HepG2 (cell line): ENCODE results near the gene SLC25A33. TPM values are rescaled to one million over a fixed set of nuclear protein-coding genes. Genes with fewer than 3 reads are reported as not detected.

Source experiments
- ATAC-seq: fragments of 200-7000 bp; cut with Tn5 transposase; 3 replicates; pipeline ENCODE4 v1.9.1; 2020; ENCODE audit warnings: mild to moderate bottlenecking, moderate library complexity
- BruUV-seq: library from RNA; stranded (reverse); fragments of 400-500 nt; replicated peaks from 2 replicates; lab custom pipeline; 2021; lab: Mats Ljungman, UMichigan
- CTCF ChIA-PET: fragments of 300-600 bp; formaldehyde crosslinking; extraction: SDS; loops from one replicate; lab custom pipeline; 2021; ENCODE audit warnings: low total read pairs, inconsistent platforms, low intra/inter-chr PET ratio; lab: Yijun Ruan, JAX
- POLR2A ChIA-PET: fragments of 350-600 bp; sonication (Branson Sonifier 250); formaldehyde crosslinking; loops from one replicate; lab custom pipeline; 2020; ENCODE audit warnings: antibody characterized with exemption, inconsistent platforms; lab: Yijun Ruan, JAX
- DNase-seq: peaks from one replicate; pipeline ENCODE4 v3.0.0-alpha.2; 2015; ENCODE audit warnings: low spot score
- FAIRE-seq: peaks from 3 replicates; lab custom pipeline; 2011; peaks lifted over from hg19 to GRCh38; lab: Jason Lieb, UNC
- H2AFZ ChIP-seq: one replicate; pipeline ENCODE4 v1.6.1; 2011; ENCODE audit warnings: low read length, inconsistent platforms
- H3K27ac ChIP-seq: fragments of 300-600 bp; 3 replicates; pipeline ENCODE4 v1.8.0; 2011; ENCODE audit warnings: mixed run types, mild to moderate bottlenecking, mixed read lengths, low read length, inconsistent platforms; ENCODE audit not compliant: insufficient read depth; ENCODE audit errors: extremely low read length
- H3K27me3 ChIP-seq, 2 experiments: fragments of 200-600 bp in 1 of 2; 2 replicates in 1 of 2; 3 replicates in 1 of 2; pipeline versions ENCODE4 v1.6.0 to v1.8.0; 2011; ENCODE audit warnings: low read length in 2 of 2, mild to moderate bottlenecking in 2 of 2, moderate library complexity in 2 of 2, inconsistent platforms in 1 of 2; ENCODE audit not compliant: insufficient read depth in 2 of 2, control insufficient read depth in 1 of 2
- H3K36me3 ChIP-seq, 2 experiments: fragments of 200-600 bp in 1 of 2; replicated peaks in 1 of 2; 2 replicates in 1 of 2; 3 replicates in 1 of 2; pipeline versions ENCODE4 v1.5.1 to v1.8.0; 2011; ENCODE audit warnings: low read length in 2 of 2, inconsistent platforms in 1 of 2; ENCODE audit not compliant: insufficient read depth in 2 of 2, control insufficient read depth in 1 of 2
- H3K4me1 ChIP-seq: 2 replicates; pipeline ENCODE4 v1.5.1; 2012; ENCODE audit warnings: low read length, inconsistent platforms; ENCODE audit not compliant: insufficient read depth
- H3K4me2 ChIP-seq: 2 replicates; pipeline ENCODE4 v1.6.0; 2011; ENCODE audit warnings: low read depth, low read length, inconsistent platforms
- H3K4me3 ChIP-seq, 3 experiments: fragments of 200-600 bp in 1 of 3; sonication (generic), shearing (Covaris generic) in 1 of 3; replicated peaks in 1 of 3; 2 replicates each; pipeline ENCODE4 v1.5.1; 2011 to 2016; ENCODE audit warnings: low read length in 3 of 3, inconsistent platforms in 2 of 3, low read depth in 2 of 3, mild to moderate bottlenecking in 2 of 3, control low read depth in 1 of 3, mixed read lengths in 1 of 3; ENCODE audit not compliant: insufficient read depth in 1 of 3
- H3K79me2 ChIP-seq: one replicate; pipeline ENCODE4 v1.6.1; 2011; ENCODE audit warnings: low read length, inconsistent platforms; ENCODE audit not compliant: insufficient read depth
- H3K9ac ChIP-seq: 2 replicates; pipeline ENCODE4 v1.6.0; 2011; ENCODE audit warnings: mild to moderate bottlenecking, low read depth, low read length, inconsistent platforms; ENCODE audit not compliant: insufficient read depth
- H3K9me3 ChIP-seq: 2 replicates; pipeline ENCODE4 v1.5.1; 2012; ENCODE audit warnings: mild to moderate bottlenecking, low read length
- H4K20me1 ChIP-seq: 2 replicates; pipeline ENCODE4 v1.6.0; 2011; ENCODE audit warnings: inconsistent platforms, mild to moderate bottlenecking, low read length, moderate library complexity; ENCODE audit not compliant: insufficient read depth
- AKNA ChIP-seq: sonication (generic); formaldehyde crosslinking; IDR thresholded peaks from 2 replicates; pipeline ENCODE4 v1.4.0; 2020; ENCODE audit warnings: missing genetic modification reagents, borderline replicate concordance
- BCL6 ChIP-seq: IDR thresholded peaks from 2 replicates; pipeline ENCODE4 v1.6.1; 2016; ENCODE audit warnings: missing genetic modification reagents, missing compliant biosample characterization
- MXD1 ChIP-seq: sonication (generic); formaldehyde crosslinking; IDR thresholded peaks from 2 replicates; pipeline ENCODE4 v1.4.0; 2020; ENCODE audit warnings: mild to moderate bottlenecking, missing genetic modification reagents
- NAIF1 ChIP-seq: sonication (generic); formaldehyde crosslinking; IDR thresholded peaks from 2 replicates; pipeline ENCODE4 v1.5.0; 2020; ENCODE audit warnings: mild to moderate bottlenecking, missing genetic modification reagents, borderline replicate concordance
- PHF8 ChIP-seq: sonication (generic); formaldehyde crosslinking; IDR thresholded peaks from 2 replicates; pipeline ENCODE4 v1.5.0; 2020; ENCODE audit warnings: missing genetic modification reagents
- RBFOX2 ChIP-seq: fragments of 200-400 bp; formaldehyde crosslinking; IDR thresholded peaks from 2 replicates; pipeline ENCODE4 v1.6.1; 2017; ENCODE audit warnings: low read depth, mild to moderate bottlenecking, low read length
- RFX1 ChIP-seq: fragments of 450-650 bp; IDR thresholded peaks from 2 replicates; pipeline ENCODE4 v1.6.1; 2017
- TARDBP ChIP-seq: sonication (generic); formaldehyde crosslinking; IDR thresholded peaks from 2 replicates; pipeline ENCODE4 v1.8.0; 2022; ENCODE audit warnings: mild to moderate bottlenecking, missing genetic modification reagents
- ZNF138 ChIP-seq: sonication (generic); formaldehyde crosslinking; IDR thresholded peaks from 2 replicates; pipeline ENCODE4 v1.5.0; 2020; ENCODE audit warnings: mild to moderate bottlenecking, low read depth, missing genetic modification reagents
- ZNF414 ChIP-seq: sonication (generic); formaldehyde crosslinking; IDR thresholded peaks from 2 replicates; pipeline ENCODE4 v1.5.0; 2020; ENCODE audit warnings: missing genetic modification reagents
- ZNF687 ChIP-seq: sonication (generic); formaldehyde crosslinking; IDR thresholded peaks from 2 replicates; pipeline ENCODE4 v1.5.1; 2020; ENCODE audit warnings: mild to moderate bottlenecking, missing genetic modification reagents, moderate library complexity
- ZNF790 ChIP-seq: sonication (generic); formaldehyde crosslinking; IDR thresholded peaks from 2 replicates; pipeline ENCODE4 v1.8.0; 2022; ENCODE audit warnings: missing genetic modification reagents, mild to moderate bottlenecking, borderline replicate concordance
- ZNF891 ChIP-seq: sonication (generic); formaldehyde crosslinking; IDR thresholded peaks from 2 replicates; pipeline ENCODE4 v1.5.0; 2020; ENCODE audit warnings: mild to moderate bottlenecking, missing genetic modification reagents
- WGBS: methylation state at CpG from one replicate; pipeline ENCODE4 v1.1.6; 2017; ENCODE audit warnings: low lambda C conversion rate; 5-methylcytosine and 5-hydroxymethylcytosine counted together
- in situ Hi-C: cut with HindIII; loops from 2 replicates; pipeline ENCODE4 v1.10.0; 2017; ENCODE audit warnings: low pct_unique_long_range_greater_than_20kb; ENCODE audit not compliant: extremely low pct_ligation_motif_present
- intact Hi-C: fragments of 100-400 bp; cut with micrococcal nuclease; formaldehyde crosslinking; loops from one replicate; pipeline ENCODE4 v1.10.0; 2022; ENCODE audit not compliant: unreplicated experiment
- polyA plus RNA-seq, 8 experiments: library from polyadenylated mRNA; depleted of rRNA in 3 of 8; stranded (reverse) in 7 of 8; unstranded in 1 of 8; fragments of >200 nt; fragmentation: Illumina TruSeq in 4 of 8; extraction: Trizol in 4 of 8; gene quantifications; 2 replicates each; pipeline versions ENCODE4 v1.2.1 to v1.2.3, GENCODE V29; 2011 to 2016; ENCODE audit warnings: low read depth in 4 of 8, missing spikeins in 1 of 8, mixed read lengths in 1 of 8; ENCODE audit not compliant: insufficient read depth in 1 of 8
- total RNA-seq, 5 experiments: library from RNA; depleted of rRNA; stranded (reverse); fragments of >200 nt; fragmentation: Illumina TruSeq; extraction: Trizol; gene quantifications; 2 replicates each; pipeline ENCODE4 v1.2.3, GENCODE V29; 2016; ENCODE audit warnings: low read depth in 1 of 5

The SLC25A33 gene
- total and polyA plus RNA-seq, 2 of the 13 experiments (the other 11 are each of a cell fraction or from before 2014, with no cell fraction given) = 15.4 to 50.3 TPM

- peaks cover 68% of the 10 kb centered on the region for H3K4me1 ChIP-seq
- H4K20me1 ChIP-seq = peaks cover 5% of the 10 kb centered on the region
- in situ Hi-C loops = no loop called here
- CTCF ChIA-PET = interaction anchor here (0.6 kb wide), 1 partner anchor 33 kb away, joined by 3 read pairs; no protein-coding TSS in a partner anchor
- POLR2A ChIA-PET = interaction anchor here (0.6 to 5.4 kb wide), 9 partner anchors 12 to 306 kb away, joined by 3 to 82 read pairs (median 6); partner anchors contain the start of gene H6PD
- H3K9me3 ChIP-seq = no peaks in the 10 kb centered on the region; the same call in 1 of the 2 replicates
- H3K36me3 ChIP-seq = no peaks in the 10 kb centered on the region; a peak in 1 of 5 replicates
- DNase-seq (no peak), ATAC-seq (peak; percentile 4), FAIRE-seq (no peak)
- H3K9ac ChIP-seq = peak overlapping the region; percentile 89
- H3K27me3 ChIP-seq = no peaks in the 10 kb centered on the region
- no peak overlapping the region for H2AFZ ChIP-seq
- WGBS = 0% methylated on average over 17 of the region's 61 CpGs
- H3K27ac ChIP-seq = peak overlapping the region; percentile 79
- H3K4me2 ChIP-seq = peak overlapping the region; percentile 85
- H3K79me2 ChIP-seq = peaks cover 52% of the 10 kb centered on the region
- peak overlapping the region; percentile 76 to 97 (median 92) for H3K4me3 ChIP-seq
- no TSS peak for BruUV-seq
- intact Hi-C loops = loop anchor here (5.0 kb wide), 1 partner anchor 38 kb away; no protein-coding TSS in a partner anchor
- TF ChIP-seq ZNF138 (no peak), ZNF687 (CRISPR knock-in tag) (no peak; the same call in 1 of the 2 replicates), RFX1 (no peak), MXD1 (no peak), PHF8 (CRISPR knock-in tag) (peak; percentile 54; the same call in 1 of the 2 replicates), ZNF414 (CRISPR knock-in tag) (no peak), BCL6 (CRISPR knock-in tag) (peak; percentile 9; the same call in 1 of the 2 replicates), NAIF1 (CRISPR knock-in tag) (no peak), AKNA (CRISPR knock-in tag) (no peak), ZNF790 (CRISPR knock-in tag) (no peak; the same call in 1 of the 2 replicates), TARDBP (CRISPR knock-in tag) (peak; percentile 63; the same call in 1 of the 2 replicates), RBFOX2 (peak; percentile 82), ZNF891 (CRISPR knock-in tag) (peak; percentile 60)
Measured at GRCh38 chr1:9539829-9540550, 725 bp downstream of the SLC25A33 start.
